GM12875 (cell line): ENCODE results near the gene RELT.

Source experiments
- H3K4me3 ChIP-seq: one replicate; pipeline ENCODE4 v1.5.1; 2011; ENCODE audit warnings: low read depth, low read length, control low read depth
- TF ChIP-seq, protein P1 (sequence below): IDR thresholded peaks from 2 replicates; pipeline ENCODE4 v1.5.1; 2011; ENCODE audit warnings: low read depth, mild to moderate bottlenecking, control low read depth, inconsistent platforms, low read length, moderate library complexity, borderline replicate concordance; ENCODE audit not compliant: insufficient read depth

The RELT gene

DNA sequence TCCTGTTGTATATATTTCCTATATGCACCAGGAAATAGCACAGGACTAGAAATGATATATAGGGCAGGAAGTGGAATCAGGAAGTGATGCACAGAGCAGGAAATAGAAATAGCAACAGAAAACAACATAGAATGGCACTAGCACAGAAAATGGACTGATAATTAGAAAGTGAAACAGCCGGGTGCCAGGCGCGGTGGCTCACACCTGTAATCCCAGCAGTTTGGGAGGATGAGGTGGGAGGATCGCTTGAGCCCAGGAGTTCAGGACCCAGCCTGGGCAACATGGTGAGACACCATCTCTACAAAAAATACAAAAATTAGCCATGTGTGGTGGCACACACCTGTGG, 10.0 kb upstream of the RELT start:
- H3K4me3 ChIP-seq: no peak overlapping the region
- TF ChIP-seq, protein P1, sequence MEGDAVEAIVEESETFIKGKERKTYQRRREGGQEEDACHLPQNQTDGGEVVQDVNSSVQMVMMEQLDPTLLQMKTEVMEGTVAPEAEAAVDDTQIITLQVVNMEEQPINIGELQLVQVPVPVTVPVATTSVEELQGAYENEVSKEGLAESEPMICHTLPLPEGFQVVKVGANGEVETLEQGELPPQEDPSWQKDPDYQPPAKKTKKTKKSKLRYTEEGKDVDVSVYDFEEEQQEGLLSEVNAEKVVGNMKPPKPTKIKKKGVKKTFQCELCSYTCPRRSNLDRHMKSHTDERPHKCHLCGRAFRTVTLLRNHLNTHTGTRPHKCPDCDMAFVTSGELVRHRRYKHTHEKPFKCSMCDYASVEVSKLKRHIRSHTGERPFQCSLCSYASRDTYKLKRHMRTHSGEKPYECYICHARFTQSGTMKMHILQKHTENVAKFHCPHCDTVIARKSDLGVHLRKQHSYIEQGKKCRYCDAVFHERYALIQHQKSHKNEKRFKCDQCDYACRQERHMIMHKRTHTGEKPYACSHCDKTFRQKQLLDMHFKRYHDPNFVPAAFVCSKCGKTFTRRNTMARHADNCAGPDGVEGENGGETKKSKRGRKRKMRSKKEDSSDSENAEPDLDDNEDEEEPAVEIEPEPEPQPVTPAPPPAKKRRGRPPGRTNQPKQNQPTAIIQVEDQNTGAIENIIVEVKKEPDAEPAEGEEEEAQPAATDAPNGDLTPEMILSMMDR: no peak

DNA sequence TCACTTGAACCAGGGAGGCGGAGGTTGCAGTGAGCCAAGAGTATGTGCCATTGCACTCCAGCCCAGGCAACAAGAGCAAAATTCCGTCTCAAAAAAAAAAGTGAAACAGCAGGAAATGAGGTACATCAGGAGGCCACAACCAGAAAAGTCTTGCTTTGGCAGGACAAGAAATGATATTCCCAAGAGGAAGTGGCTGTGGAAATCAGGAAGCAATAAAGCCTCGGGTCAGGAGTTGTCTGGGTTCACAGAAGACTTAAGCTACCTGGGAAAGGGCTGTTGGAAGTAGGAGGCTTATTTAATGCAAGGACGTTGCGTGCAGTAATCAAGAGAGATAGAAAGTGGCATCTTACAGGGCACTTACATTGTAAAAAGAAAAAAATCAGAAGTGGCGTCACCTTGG, 9.2 kb upstream of the RELT start:
- no peak overlapping the region for H3K4me3 ChIP-seq
- TF ChIP-seq, protein P1: no peak

DNA sequence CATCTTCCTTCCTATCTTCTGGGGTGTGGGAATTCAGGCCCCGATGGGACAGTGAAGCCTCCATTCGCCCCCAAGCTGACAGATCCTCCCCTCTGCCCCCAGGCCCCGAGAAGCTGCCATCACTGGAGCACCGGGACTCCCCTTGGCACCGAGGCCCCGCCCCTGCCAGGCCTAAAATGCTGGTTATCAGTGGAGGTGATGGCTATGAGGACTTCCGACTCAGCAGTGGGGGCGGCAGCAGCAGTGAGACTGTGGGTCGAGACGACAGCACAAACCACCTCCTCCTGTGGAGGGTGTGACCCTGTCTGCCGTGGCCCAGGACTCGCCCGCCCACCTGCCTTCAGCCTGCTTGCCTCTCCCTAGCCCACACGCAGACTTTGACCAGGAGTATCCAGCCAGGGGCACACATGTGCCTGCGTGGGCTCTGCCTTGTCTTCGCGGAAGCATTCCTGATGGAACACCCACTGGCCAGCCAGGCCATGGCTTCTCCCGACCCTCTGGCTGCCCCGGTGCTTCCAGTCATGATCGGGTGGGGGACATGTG, 8.6 kb upstream of the RELT start:
- TF ChIP-seq, protein P1: no peak

DNA sequence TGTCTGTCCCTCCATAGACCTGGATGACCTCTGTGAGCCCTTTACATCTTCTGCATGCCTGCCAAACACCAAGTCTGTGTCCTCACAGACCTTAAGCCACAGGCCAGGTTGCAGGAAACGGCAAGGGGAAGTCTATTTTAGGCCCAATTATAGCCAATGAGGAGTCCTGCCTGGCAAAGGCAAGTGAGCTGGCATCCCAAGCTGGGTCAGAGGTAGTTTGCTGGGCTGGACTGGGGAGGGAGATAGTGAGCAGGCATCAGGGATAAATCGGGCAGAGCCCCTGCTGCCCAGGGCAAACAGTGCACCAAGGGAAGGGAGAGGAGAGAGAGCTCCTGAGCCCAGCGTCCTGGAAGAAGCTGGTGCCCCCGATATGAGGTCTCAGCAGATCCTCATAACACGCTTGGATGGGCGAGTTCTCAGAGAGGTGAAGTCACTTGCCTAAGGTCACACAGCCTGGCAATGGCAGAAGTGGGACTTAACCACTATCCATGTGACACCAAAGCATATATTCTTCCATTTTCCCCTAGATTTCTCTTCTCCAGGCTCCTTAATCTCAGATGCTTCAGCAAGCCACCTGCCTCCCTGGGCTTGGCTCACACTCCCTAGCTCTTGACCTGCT, 3.7 kb upstream of the RELT start:
- TF ChIP-seq, protein P1: 0 out of 2 replicates have a peak, but pooled peaks have one; percentile 10
- H3K4me3 ChIP-seq: no peak overlapping the region

More for the DNA sequence above, 8.6 kb upstream of the RELT start:
- H3K4me3 ChIP-seq: no peak overlapping the region

DNA sequence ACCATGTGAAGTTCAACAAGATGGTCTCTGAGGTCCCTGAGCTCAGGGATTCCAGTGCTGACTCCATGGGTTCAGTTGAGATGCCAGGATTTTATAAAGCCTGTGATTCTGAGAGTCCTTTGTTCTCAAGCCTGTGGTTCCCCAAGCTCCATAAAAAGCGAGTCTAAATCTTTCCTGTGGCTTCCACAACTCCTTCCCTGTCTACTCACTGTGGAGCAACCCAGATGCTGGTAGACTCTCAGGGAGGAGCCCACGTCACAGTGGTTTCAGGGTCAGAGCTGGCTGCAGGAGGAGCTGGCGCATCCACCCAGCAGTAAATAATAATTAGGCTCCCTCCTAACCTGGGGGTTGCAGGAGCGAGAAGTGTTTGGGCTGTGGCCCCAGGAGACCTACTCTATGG, 2.0 kb upstream of the RELT start:
- no peak overlapping the region for H3K4me3 ChIP-seq

DNA sequence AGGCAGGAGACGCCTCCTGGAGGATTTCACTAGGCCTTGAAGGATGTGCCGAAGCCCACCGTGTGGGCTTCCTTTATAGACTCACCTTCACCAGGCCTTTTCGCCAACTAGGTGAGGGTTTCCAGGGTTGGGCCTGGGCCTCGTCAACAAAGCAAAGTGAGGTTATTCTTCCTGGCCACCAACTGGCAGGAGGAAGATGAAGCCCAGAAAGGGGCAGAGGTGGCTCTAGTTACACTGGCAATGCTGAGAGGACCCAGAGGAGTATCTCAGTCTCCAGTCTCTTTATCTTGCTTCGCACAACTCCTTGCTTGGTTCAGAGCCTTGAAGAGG, 404 bp upstream of the RELT start:
- TF ChIP-seq, protein P1: no peak
- H3K4me3 ChIP-seq: peak overlapping the region; percentile 3

More for the DNA sequence above, 2.0 kb upstream of the RELT start:
- TF ChIP-seq, protein P1: no peak

DNA sequence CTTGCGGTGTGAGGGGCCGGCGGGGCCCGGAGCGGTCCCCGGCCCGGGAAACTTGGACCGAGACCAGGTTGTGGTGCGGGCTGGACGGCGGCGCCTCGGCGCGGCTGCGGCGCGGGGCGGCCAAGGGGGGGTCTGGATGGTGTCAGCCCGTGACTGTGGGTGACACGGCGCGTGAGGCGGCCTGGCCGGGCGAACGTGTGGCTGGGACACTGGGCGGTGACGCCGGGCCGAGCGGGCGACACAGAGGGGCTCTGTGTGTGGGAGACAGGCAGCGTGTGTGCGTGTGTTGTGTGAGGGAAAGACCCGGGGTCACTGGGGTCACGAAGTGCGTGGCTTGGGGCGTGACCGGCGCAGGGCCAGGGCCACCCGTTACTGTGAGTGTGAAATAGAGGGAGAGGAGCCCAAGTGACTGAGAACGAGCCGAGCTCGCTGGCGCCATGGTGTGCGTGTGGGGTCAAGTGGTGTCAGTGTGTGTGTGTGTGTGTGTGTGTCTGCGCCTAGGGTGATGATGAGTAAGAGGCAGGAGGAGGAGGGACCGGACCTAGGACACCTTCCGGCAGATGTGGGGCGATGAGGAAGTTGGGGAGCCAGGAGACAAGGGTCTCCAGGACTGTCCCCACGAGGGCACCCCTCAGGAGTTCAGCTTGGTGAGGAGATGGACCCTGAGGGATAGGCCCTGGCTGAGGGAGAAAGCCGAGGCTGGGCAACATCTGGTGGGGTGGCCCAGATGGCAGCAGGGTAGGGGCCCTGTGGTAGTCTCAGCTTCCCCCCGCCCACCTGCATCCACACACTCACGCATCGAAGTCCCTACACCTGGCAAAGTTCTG, 817 bp downstream of the RELT start:
- peak overlapping the region; percentile 71 for H3K4me3 ChIP-seq
- TF ChIP-seq, protein P1: no peak
